Bronchial epithelial cell (primary cell): Measurements from ENCODE around the gene IGSF8. TPM values are rescaled to one million over a fixed set of nuclear protein-coding genes. Genes with fewer than 3 reads are reported as not detected.

ENCODE experiments used
- DNase-seq: peaks from one replicate; pipeline ENCODE4 v3.0.0-alpha.2; 2010; ENCODE audit warnings: low read depth
- FAIRE-seq: peaks from 2 replicates; lab custom pipeline; 2011; peaks lifted over from hg19 to GRCh38; lab: Jason Lieb, UNC
- H3K27me3 ChIP-seq: 2 replicates; pipeline ENCODE4 v1.5.1; 2011; ENCODE audit warnings: low read length; ENCODE audit not compliant: control insufficient read depth, insufficient read depth
- H3K36me3 ChIP-seq: 2 replicates; pipeline ENCODE4 v1.5.1; 2011; ENCODE audit warnings: low read length; ENCODE audit not compliant: control insufficient read depth, insufficient read depth
- H3K4me3 ChIP-seq: 2 replicates; pipeline ENCODE4 v1.5.1; 2011; ENCODE audit warnings: mild to moderate bottlenecking, low read depth, low read length, control low read depth
- CTCF ChIP-seq: IDR thresholded peaks from 2 replicates; pipeline ENCODE4 v1.5.1; 2011; ENCODE audit warnings: mild to moderate bottlenecking, moderate library complexity, low read length, control low read depth, inconsistent platforms; ENCODE audit not compliant: insufficient read depth, severe bottlenecking
- total RNA-seq: library from RNA; depleted of rRNA; stranded (reverse); fragments of >200 nt; gene quantifications from 2 replicates; pipeline ENCODE4 v1.2.1, GENCODE V29; 2014

The IGSF8 gene
- total RNA-seq, 1 donor from 2014 or later, result 42.6 TPM

GRCh38 chr1:160117300-160117699, 18.9 kb upstream of the IGSF8 start:
- no peak for TF ChIP-seq CTCF
- FAIRE-seq, result no peak
- no peak overlapping the region for H3K4me3 ChIP-seq
- DNase-seq, result no peak
- H3K36me3 ChIP-seq, result no peaks in the 10 kb centered on the region
- peaks cover 2% of the 10 kb centered on the region for H3K27me3 ChIP-seq

GRCh38 chr1:160116283-160117147, 18.1 kb upstream of the IGSF8 start:
- FAIRE-seq, result peak; percentile 70
- DNase-seq, result peak; percentile 98

GRCh38 chr1:160115545-160116282, 17.3 kb upstream of the IGSF8 start, which contains the start of gene ATP1A2:
Gene ATP1A2, plus strand, starts transcription at chr1:160115759. Its CDS starts 103 bp downstream, at chr1:160115862.
- Histone ChIP-seq H3K36me3 (no peaks in the 10 kb centered on the region), H3K27me3 (peaks cover 2% of the 10 kb centered on the region), H3K4me3 (no peak within 1 kb of the TSS)
- no peak for FAIRE-seq
- DNase-seq, result no peak
- TF ChIP-seq CTCF, result no peak

More at GRCh38 chr1:160116283-160117147, 18.1 kb upstream of the IGSF8 start:
- H3K36me3 ChIP-seq, result no peaks in the 10 kb centered on the region
- peaks cover 2% of the 10 kb centered on the region for H3K27me3 ChIP-seq
- no peak for TF ChIP-seq CTCF
- H3K4me3 ChIP-seq, result no peak overlapping the region

DNA sequence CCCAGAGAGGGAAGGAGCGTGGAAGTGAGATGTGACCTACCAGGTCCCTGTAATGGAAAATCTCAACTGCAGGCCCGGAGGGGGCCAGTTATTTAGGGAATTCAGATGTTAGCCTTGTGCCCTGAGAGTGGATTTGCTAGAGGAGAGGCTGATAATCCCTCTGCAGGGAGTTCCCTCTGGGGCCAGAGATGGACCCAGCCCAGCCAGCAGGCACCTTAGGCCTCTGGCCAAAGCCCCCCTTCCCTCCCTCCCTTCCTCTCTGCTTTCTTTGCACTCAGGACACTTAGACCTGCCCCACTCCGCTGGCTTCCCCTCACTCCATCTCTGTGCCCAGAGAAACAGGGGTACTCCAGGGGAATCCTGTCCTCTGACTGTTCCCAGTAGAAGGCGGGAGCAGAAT, 15.7 kb upstream of the IGSF8 start:
- H3K36me3 ChIP-seq, result no peaks in the 10 kb centered on the region
- no peak overlapping the region for H3K4me3 ChIP-seq
- DNase-seq (no peak), FAIRE-seq (no peak)
- no peak for TF ChIP-seq CTCF
- peaks cover 2% of the 10 kb centered on the region for H3K27me3 ChIP-seq

GRCh38 chr1:160113407-160113806, 15.0 kb upstream of the IGSF8 start:
- peaks cover 2% of the 10 kb centered on the region for H3K27me3 ChIP-seq
- no peak for TF ChIP-seq CTCF
- FAIRE-seq (no peak), DNase-seq (no peak)
- H3K4me3 ChIP-seq, result no peak overlapping the region
- no peaks in the 10 kb centered on the region for H3K36me3 ChIP-seq
